A204.1 (cell line): ENCODE data around the gene ABCC4.

Experiments used
- FAIRE-seq: peaks from 2 replicates; lab custom pipeline; 2012; peaks lifted over from hg19 to GRCh38; lab: Jason Lieb, UNC

Gene ABCC4

DNA sequence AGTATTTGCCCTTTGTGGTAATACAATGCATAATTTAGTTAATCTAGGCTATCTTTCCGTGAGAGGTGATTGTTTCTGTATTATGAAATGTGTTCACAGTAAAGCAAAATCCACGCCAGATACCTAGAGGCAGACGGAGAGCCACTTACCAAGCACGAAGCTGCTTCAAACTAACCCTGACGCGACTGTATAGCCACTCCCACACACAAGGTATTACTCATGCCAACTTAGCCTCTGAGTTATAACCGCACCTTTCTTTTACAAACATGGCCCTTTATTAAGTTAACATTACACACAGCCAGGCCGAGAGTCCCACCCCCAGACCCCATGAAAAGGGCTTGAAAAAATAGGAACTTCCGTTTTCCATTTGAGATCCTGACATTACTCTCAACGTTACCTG, 185.7 kb downstream of the ABCC4 start:
- FAIRE-seq, result no peak

DNA sequence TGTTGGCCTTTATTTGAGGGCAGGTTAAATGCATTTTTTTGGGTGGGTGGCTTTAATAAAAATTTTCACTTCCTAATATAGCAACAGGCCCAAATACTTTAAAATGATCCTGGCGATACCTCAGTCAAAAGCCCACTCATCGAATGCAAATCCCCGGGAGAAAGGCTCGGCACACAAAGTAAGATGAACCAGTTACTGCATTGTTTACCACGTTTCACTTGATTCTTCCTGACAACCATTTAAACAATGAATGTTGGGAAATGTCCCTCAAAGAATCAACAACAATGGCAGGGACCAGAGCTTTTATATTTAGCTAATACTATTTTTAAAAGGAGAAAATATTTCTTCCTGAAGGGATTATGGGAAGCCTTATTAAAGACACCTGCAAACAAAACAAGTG, 187.7 kb downstream of the ABCC4 start:
- FAIRE-seq, result no peak

DNA sequence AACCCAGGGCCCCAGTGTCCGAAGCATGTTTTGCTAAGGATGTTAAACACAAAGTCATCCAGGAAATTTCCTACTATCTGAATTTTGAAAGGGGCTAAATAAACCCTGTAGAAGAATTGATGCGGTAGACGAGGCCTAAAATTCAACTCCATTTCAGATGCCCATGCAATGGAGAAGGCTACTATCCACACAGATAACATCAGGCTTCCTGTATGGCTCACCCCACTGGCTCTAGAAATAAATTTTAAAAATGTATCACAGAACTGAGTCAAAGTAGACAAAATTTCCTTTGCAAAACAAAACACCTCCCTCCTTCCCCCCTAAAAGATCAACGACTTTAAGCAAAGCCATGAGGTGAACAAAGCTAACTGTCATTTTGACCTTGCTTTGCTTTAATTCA, 188.4 kb downstream of the ABCC4 start:
- no peak for FAIRE-seq

DNA sequence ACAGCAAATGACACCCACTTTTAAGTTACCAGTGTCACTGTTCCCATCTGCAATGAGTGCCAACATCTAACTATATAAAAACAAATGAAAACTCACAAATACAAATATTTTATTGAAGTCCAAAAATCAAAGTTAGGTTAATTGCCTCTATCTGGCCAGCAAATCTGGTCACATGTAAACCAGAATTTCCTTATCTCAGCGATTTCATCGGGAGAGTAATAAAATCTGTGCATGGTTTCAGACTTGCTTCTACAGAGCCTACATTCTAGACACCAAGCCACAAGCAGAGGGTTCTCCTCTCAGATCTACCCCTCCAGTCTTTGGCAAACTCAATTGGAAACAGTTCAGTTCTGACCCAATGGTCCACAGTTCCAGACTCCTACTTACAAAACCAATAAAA, 189.6 kb downstream of the ABCC4 start:
- no peak for FAIRE-seq

DNA sequence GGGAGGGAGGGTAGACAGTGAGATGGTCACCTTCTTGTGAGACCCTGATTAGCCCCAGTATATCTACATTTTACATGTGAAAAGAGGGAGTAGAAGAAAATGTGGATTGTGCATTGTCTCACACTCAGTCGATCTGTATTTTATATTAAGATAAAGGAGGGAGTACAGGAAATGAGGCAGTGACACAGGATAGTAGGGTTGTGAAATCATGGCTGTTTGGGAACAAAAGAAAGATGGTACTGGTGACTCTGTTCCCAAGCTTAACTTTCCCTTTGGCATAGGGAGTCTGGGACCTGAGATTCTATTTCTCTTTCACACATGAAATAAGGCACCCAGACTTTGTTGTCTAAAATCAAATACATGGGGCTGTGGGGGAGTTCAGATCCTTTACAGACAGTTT, 194.7 kb downstream of the ABCC4 start:
- FAIRE-seq, result no peak

DNA sequence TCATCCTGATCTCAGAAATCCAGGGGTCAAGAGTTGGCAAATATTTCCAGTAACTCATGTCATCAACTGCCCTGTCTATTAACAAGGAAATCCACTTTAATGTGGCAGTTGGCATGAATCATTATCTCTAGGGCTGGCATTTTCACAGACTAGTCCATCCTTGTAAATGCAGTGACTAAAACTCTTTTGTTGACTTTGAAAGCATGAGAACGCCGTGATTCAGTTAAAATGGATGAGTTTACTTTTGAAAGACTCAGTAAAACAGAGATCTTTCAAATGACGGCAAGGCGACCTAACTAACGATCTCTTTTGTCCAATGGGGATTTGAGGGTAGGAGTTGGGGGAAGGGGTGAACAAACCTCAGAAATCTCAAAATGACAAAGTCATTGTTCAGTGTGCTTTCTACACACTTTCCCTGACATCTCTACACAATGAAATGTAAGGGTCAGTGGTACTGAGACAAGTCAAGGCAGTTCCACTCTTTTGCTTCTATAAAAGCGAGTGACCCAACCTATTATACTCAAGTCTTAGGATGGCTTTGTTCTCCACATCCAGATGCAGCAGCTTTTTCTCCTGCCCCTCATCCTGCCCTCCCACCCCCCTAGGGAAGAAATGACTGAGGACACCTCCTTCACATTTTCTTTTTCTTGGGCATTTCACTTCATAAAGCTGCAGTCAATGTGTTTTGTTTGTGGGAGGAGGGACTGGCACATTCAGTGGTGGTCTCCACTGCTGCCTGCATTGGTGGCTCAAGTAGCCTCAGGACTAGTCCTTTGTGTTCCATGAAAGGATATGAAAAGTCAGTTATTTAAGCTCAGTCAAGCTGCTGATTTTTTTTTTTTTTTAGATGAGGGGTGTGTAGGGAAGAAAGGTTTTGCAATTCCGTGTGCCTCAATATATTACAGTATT, 200.5 kb downstream of the ABCC4 start:
- no peak for FAIRE-seq

DNA sequence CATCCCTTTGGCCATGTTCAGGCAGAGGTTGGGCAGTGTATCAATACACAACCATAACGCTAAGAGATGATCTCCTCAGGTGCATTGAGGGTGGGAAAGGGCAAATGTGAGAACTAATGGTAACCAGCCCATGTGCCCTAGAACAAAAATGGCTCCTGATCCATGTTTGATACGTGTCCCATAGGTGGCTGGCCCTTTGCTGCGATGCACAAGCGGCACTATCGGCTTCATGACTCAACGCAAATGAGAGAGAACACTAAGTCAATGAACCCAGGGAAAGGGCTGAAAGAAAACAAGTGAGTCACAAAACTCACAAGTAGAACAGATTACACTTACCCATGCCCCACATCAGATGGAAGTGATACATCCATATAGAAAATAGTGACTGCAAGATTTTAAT, 201.7 kb downstream of the ABCC4 start:
- no peak for FAIRE-seq

DNA sequence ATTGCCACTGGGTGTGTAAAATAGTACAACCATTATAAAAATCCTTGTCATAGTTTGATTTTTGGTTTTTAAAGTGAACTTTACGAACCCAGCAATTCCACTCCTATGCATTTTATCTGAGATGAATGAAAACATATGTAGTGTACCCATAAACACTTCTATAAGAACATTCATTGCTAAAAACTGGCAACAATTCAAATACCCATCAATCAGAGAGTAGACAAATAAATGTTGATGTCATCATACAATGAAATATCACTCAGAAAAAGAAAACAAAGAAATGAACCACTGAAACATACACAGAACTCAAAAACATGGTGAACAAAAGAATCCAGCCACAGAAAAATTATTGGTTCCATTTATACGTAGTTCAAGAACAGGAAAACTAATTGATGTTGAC, 202.3 kb downstream of the ABCC4 start:
- FAIRE-seq, result no peak

DNA sequence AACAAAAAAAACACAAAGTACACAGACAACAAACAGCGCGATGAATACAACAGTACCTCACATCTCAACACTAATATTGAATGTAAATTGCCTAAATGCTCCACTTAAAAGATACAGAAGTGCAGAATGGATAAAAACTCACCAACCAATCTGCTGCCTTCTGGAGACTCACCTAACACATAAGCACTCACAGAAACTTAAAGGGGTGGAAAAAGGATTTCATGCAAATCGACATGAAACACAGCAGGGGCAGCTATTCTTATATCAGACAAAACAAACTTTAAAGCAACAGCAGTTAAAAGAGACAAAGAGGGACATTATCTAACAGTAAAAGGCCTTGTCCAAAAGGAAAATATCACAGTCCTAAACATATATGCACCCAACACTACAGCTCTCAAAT, 209.5 kb downstream of the ABCC4 start:
- FAIRE-seq, result no peak

DNA sequence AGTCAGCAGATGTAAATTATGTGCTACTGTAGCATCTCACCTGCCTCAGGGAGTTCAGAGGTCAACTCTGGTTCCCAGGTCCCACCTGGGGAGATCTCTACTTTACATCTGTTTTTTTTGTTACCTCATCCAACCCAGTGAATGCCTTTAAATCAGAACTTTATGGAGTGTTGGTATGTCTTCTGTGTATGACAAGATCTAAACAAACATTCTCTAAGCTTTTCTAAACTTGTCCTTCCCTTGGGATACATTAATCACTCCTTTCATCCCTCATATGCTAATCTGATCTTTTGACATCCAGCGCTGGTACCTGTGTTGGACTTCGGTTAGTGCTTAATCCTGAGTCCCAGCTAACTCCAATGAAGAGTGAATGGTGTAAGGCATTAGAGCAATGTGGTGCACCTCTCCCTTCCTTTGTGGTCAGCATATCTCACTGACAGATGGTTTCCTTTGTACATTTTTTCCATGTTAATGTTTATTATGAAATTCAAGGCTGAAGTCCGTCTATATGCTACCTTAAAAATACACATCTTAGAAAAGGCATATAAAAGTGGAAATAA, 213.4 kb downstream of the ABCC4 start:
- no peak for FAIRE-seq

DNA sequence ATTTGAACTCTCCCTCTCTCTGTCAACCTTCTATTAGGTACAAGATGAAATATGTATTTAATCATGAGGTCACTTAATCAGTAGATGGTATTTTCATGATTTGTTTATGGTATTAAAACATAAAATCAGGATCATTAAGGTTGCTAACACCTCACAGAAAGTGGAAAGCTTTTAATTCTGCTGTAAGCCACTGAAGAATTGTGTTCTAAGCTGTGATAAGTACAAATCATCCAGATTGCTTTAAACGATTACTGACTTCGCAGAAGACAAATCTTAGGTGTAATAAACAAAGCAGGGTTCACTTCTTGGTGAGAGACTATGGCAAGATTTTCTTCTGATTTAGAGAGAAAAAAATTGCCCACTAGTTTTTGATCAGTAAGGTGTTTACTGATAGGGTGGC, 214.5 kb downstream of the ABCC4 start:
- FAIRE-seq, result no peak

DNA sequence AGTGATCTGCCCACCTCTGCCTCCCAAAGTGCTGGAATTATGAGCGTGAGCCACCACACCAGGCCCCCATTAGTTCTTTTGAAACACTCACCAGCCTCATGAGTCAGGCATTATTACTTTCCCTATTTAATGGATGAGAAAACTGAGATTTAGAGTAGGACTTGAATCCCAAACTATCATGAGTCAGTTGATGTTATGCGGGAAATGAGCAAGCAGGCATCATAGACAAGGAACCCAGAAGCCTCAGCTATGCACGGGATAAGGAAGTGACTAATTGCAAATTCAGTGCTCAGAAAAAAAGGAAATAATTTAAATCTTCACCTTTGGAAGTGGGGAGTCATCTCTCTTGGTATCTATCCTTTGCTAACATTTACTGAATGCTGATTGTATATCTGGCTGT, 217.5 kb downstream of the ABCC4 start:
- no peak for FAIRE-seq

DNA sequence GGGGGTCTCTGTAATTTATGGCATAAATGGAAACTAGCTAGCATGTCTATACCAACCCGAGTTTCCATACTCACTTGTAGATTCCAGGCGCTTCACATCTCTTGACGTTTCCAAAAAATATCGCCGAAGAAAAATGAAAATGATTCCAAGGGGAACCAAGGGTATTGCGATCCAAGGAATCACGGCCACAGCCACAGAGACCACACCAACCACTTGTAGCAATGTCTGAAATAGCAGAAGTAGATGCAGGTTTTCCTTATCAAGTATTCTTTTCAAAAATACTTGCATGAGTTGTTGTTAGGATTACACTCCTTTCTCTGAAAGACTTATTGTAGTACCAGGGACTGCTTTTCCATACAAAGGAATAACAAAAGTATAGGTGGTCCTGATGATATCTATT, 218.2 kb downstream of the ABCC4 start:
- FAIRE-seq, result no peak

DNA sequence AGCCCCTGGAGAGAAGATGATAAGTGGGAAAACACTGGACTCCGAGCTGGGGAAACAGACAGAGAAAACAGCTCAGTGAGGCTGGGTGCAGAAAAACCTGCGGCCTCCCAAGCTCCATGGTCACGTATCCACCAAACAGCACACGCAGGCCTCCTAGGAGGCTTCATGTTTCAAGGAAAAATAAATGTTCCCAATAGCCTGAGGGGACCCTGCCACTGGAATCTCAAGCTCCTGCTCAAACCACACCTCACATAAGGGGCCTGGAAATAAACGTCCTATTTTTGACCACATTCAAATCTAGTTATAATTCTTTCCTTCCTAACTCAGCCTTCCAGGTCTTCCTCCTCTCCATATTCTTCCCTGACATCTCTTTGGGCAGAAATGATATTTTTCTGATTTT, 225.7 kb downstream of the ABCC4 start:
- FAIRE-seq, result no peak

DNA sequence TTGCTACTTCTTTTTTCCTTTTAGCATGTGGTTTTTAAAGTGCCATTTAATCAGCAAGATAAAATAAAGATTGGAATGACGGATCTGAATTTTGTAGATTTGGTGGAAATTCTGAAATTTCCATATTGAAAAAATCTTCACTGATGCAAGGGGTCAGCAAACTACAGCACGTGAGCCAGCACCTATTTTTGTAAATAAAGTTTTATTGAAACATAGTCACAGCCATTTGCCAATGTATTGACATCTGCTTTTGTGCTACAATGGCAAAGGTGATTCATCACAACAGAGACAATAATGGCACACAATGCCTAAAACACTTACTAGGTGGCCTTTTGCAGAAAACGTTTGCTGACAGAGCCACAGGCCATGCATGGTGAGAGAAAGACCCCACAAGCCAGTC, 226.4 kb downstream of the ABCC4 start:
- no peak for FAIRE-seq

DNA sequence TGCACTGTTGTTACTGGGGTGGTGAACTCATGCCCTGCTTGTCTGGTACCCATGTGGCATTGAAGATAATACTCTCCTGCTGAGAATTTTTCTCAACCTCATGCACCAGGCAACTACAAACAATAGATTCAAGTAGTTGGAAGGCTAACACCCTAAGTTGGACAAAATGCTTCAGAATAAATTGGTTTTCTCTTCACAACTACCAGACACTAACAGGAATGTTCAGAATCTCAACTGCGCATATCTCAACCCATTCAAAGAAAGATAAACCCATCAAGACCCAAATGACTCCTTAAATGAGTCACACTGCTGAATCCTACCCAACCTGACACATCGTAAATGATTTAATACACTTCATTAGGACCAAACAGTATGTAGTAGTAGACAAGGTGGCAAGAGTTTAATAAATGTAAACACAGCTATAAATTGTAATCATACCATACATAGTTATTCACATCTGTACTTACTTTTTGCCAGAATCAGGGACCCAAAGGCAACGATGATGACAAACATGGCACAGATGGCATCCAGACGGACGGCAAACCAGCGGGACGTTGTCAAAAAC, 227.4 kb downstream of the ABCC4 start:
- FAIRE-seq, result no peak

DNA sequence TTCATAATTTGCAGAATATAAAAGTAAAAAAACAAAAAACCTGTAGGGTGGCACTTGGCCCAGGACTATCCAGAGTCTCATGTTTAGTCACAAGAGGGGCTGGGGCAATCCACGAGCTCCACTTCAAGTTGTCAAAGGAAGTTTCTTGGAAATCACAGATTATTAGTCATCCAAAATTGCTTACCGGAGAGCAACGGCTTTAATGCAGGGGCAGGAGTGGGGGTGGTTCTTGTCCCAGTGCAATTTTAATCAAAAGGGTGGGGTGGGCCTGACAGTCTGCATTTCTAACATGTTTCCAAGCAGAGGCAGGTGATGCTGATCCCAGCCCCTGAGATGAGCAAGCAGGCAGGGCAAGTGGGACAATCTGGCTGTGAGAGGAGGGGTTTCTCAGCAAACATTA, 233.9 kb downstream of the ABCC4 start:
- FAIRE-seq, result no peak

DNA sequence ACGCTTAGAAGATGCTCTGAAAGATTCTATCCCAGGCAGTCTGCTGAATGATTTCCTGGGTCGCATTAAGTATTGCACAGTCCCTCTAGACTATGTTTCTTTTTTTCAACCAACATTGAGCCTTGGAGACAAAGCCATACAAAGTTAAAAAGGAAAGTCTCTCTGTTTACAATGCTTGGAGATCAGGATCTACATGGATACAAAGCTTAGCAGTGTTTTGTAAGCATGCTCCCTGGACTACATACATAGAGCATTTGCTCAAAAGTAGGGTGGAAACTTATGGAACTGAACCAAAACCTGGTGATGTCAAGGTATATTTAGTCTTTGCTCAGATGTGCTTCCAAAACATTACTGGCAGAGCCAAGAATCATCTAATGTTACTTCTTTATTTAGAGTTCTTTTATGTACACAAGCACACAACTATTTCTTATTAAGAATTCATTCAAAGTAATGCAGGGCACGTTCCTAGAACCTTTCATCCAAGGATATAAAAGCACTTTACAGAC, 241.2 kb downstream of the ABCC4 start:
- no peak for FAIRE-seq

DNA sequence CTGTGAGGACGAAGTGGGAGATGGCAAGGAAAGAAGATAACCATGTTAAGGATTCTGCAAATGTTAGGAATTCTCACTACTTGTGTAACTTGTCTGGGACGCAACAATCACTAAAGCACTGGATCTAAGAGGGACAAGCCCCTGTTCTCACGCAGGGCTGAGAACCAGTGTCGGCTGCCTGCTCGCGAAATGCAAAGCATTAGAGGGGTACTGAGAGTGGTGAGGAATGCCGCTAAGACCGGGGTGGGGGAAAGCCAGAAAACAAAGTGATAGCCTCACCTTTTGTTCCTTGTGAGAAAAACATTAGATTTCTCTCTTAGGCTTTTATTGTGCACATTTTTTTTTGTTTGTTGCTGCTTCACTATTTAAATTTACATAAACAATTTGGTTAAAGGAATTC, 241.9 kb downstream of the ABCC4 start:
- FAIRE-seq, result no peak

DNA sequence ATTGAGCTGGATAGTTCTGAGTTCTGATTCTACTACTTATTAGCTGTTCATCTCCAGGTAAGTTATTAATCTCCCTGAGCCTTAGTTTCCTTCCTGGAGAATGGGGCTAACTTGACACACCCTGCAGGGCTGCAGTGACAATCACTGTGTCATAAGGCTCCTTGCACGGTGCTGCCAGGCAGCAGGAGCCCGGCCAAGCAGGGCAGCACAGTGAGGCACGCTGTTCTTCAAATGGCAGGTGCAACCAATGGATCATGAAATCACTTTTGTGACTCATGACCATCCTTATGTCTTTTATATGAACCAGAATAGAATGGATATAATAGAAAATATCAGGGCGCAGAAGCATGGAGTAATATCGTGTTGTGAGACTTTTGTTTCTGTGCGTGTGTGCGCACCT, 242.6 kb downstream of the ABCC4 start:
- no peak for FAIRE-seq

DNA sequence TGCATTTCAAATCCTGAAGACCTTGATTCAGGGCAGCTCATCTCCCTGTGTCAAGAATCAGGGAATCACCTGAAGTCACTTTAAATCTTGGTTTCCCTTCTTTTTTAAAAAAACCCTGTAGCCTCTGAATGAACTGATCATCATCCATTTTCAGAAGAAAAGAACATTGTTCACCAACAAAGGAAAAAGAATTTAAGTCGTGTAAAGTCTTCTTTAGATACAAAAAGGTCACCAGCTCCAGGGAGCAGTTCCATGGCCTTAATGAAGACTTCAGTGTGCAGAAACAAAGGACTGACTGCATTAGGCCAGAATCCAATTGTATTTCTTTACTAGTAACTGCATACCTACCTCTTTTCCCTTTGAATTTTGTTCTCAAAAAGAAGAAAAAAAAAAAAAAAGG, 245.0 kb downstream of the ABCC4 start:
- FAIRE-seq, result no peak

DNA sequence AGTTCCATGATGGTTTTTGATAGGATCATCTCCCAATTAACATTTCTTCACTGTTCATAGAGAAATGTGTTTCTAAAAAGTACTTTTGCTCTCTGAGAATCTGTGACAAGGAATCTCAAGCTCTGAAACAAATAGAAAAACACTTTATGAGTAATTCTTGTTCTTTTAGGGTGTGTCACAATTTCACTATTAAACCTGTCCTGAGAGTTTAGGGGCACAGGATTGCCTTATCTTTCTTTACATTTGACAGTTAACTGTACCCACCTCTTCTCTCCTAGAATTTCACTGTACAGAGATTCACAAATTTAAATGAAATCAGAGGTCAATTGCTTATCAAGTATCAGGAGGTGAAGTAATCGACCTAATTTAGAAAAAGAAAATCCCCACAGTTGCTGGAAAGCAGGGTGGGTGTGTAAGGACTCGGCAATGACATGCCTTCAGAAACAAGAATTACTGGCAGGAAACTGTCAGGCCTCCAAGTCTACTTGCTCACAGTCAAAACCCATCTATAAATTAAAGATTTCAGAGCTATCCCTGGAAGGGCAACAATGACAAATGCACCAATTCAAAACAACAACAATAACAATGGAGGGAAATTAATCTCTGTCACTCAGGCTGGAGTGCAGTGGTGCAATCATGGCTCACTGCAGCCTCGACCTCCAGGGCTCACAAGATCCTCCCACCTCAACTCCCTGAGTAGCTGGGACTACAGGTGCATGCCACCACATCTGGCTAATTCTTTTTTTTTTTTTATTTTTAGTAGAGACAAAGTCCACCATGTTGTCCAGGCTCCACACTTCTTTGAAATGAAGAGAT, 250.2 kb downstream of the ABCC4 start:
- no peak for FAIRE-seq

DNA sequence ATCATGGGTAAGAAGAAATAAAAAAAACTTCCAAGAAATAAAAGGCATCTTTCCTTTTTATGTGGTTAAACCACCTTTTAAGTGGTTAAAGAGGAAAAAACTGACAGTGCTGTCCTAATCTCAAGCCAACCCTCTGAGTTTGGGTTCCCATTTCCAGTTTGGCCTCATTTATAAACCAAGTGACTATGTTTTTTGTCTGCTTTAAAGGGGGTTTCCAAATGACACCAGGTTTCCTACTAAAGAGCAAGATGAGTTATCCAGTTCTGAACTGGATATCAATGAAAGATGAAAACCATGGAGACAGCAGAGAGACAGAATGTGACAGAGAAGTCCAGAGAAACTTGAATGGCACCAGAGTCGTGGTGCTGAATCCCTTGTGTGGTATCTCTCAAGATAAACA, 251.5 kb downstream of the ABCC4 start:
- FAIRE-seq, result no peak
